Fibroblast of villous mesenchyme (primary cell): ENCODE results near the gene INPPL1. TPM values are rescaled to one million over a fixed set of nuclear protein-coding genes. Genes with fewer than 3 reads are reported as not detected.

Experiments
- DNase-seq: peaks from one replicate; pipeline ENCODE4 v3.0.0-alpha.2; 2010; ENCODE audit warnings: low read depth
- H3K4me3 ChIP-seq: 2 replicates; pipeline ENCODE4 v1.5.1; 2011; ENCODE audit warnings: low read depth, mild to moderate bottlenecking, low read length
- CTCF ChIP-seq: IDR thresholded peaks from 2 replicates; pipeline ENCODE4 v1.5.1; 2012; ENCODE audit warnings: low read depth, mild to moderate bottlenecking, low read length; ENCODE audit not compliant: insufficient read depth
- total RNA-seq: library from RNA; depleted of rRNA; stranded (reverse); fragments of >200 nt; gene quantifications from 2 replicates; pipeline ENCODE4 v1.2.3, GENCODE V29; 2012

INPPL1 gene
- total RNA-seq, 1 donor = 163 TPM

- no peak for TF ChIP-seq CTCF
- DNase-seq = no peak
- H3K4me3 ChIP-seq = no peak overlapping the region
These were observed 43.5 kb downstream of the INPPL1 start for GRCh38 chr11:72267956-72268617.

DNA sequence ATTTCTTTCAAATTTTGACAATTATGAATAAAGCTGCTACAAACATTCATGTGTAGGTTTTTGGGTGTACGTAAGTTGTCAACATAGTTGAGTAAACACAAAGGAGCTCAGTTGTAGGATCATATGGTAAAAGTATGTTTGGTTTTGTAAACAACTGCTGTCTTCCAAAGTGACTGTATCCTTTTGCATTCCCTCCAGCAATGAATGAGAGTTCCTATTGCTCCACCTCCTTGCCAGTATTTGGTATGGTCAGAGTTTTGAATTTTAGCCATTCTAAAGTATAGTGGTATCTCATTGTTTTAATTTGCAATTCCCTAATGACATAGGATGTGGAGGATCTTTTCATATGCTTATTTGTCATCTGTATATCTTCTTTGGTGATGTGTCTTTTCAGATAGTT lies 47.4 kb downstream of the INPPL1 start:
- no peak overlapping the region for H3K4me3 ChIP-seq
- peak; percentile 28 for DNase-seq
- no peak for TF ChIP-seq CTCF

DNA sequence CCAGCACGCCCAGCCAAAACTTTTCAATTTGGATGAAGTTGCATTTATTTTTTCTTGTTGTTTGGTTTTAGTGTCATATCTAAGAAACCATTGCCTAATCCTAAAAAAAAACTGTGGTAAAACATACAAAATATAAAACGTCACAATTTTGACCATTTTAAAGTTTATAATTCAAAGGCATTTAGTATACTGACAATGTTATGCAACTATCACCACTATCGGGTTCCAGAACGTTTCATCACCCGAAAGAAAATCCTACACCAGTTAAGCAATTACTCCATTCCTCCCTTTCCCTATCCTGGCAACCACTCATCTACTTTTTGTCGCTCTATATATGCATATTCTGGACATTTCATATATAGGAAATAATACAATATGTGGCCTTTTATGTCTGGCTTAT lies 49.9 kb downstream of the INPPL1 start:
- no peak for TF ChIP-seq CTCF
- H3K4me3 ChIP-seq = no peak overlapping the region
- DNase-seq = peak; percentile 69

DNA sequence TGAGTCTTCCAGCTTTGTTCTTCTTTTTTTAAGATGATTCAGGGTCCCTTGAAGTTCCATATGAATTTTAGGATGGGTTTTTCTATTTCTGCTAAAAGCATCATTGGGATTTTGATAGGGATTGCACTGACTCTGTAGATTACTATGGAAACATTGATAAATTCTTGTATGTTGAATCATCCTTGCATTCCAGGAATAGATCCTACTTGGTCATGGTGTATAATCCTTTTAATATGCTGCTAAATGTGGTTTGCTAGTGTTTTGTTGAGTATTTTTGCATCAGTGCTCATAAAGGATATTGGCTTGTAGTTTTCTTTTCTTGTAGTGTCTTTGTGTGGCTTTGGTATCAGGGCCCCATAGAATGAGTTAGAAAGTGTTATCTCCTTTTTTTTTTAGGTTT lies 54.3 kb downstream of the INPPL1 start:
- H3K4me3 ChIP-seq = no peak overlapping the region
- peak; percentile 30 for DNase-seq
- no peak for TF ChIP-seq CTCF

DNA sequence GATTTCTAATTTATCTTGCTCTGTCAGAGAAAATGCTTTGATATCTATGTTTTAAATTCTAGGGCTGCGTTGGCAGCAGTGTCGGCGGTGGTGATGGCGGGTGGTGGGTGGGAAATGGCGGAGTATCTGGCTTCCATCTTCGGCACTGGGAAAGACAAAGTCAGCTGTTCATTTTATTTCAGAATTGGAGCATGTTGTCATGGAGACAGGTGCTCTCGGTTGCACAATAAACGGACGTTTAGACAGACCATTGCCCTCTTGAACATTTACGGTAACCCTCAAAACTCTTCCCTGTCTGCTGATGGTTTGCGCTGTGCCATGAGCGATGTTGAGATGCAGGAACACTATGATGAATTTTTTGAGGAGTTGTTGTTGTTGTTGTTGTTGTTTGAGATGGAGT lies 55.5 kb downstream of the INPPL1 start:
- no peak for TF ChIP-seq CTCF
- DNase-seq = no peak
- H3K4me3 ChIP-seq = no peak overlapping the region

DNA sequence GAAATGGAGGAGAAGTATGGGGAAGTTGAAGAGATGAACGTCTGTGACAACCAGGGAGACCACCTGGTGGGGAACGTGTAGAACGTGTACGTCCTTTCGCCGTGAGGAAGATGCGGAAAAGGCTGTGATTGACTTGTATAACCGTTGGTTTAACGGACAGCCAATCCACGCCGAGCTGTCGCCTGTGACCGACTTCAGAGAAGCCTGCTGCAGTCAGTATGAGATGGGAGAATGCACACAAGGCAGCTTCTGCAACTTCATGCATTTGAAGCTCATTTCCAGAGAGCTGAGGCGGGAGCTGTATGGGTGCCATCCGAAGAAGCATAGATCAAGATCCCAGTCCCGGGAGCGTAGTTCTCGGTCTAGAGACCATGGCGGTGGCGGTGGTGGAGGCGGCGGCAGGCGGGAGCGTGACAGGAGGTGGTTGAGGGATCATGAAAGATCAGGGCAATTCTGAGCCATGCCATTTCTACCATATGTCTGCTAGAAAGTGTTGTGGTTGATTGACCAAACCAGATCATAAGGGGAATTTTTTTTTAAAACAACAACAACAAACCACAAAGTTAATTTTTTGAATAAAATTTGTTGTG lies 56.3 kb downstream of the INPPL1 start:
- no peak for DNase-seq
- no peak for TF ChIP-seq CTCF
- no peak overlapping the region for H3K4me3 ChIP-seq

DNA sequence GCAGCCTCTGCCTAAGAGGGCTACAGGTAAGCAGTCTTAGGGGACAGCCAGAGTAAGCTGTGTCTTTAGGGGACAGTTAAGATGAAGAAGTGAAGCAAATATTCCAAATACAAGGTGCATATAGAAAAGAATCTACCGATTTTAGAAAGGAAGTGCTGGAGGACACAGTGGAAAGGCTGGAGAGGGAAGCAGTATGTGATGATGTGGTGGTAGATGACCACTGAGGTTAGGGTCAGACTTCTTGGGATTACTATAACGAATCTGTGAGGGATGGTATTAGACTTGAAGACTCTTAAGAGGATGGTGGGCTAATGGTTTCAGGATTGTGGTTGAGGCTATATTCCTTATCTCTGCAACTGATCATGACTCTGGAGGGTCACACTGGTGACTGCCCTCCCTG lies 59.4 kb downstream of the INPPL1 start:
- no peak for TF ChIP-seq CTCF
- H3K4me3 ChIP-seq = no peak overlapping the region
- no peak for DNase-seq
